ENCODE measurements around the gene TBCA. TPM values are rescaled to one million over a fixed set of nuclear protein-coding genes. Genes with fewer than 3 reads are reported as not detected.

Gene TBCA
- total and polyA plus RNA-seq, 9 of the 15 experiments (the other 6 are each of a cell fraction or from before 2014, with no cell fraction given) = 164 to 661 (median 334) TPM

DNA sequence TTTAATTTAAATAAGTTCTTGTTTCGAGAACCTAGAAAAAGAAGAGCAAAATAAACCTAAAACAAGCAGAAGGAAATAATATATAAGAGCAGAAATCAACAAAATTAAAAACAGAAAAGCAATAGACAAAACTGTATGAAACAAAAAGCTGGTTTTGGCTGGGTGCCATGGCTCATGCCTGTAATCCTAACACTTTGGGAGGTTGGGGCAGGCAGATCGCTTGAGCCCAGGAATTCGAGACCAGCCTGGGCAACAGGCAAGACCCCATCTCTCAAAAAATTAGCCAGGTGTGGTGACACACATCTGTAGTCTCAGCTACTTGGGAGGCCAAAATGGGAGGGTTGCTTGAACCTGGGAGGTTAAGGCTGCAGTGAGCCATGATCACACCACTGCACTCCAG lies 78.4 kb downstream of the TBCA start:
- intact Hi-C loops (cut with micrococcal nuclease) = no loop called here
- CTCF ChIA-PET (ENCODE audit: low intra/inter-chr PET ratio) = no interaction called here
- WGBS (ENCODE audit: insufficient coverage, low coverage, missing lambda C conversion rate) = 92% methylated on average over 3 of the region's 3 CpGs

More for the DNA sequence above, 78.4 kb downstream of the TBCA start:
- no peaks in the 10 kb centered on the region for H3K9me3 ChIP-seq (replicated peaks; ENCODE audit: control insufficient read depth, insufficient read depth, low read depth, low read length)
- no peak overlapping the region for H3K4me3 ChIP-seq
- ATAC-seq (no peak), FAIRE-seq (no peak), DNase-seq (ENCODE audit: extremely low read depth in 1 of 4, low spot score in 3 of 4) (no peak)
- H3K9ac ChIP-seq (ENCODE audit: insufficient read depth in 1 of 2, low read depth in 2 of 2, low read length in 2 of 2) = no peak overlapping the region
- POLR2A ChIA-PET = interaction anchor here (0.8 kb wide), 1 partner anchor 19 kb away, joined by 3 read pairs; no protein-coding TSS in a partner anchor
- H2AFZ ChIP-seq (ENCODE audit: low read depth, low read length) = no peak overlapping the region
- in situ Hi-C loops (cut with MboI) = no loop called here
- peaks cover 68% of the 10 kb centered on the region for H3K79me2 ChIP-seq (ENCODE audit: control insufficient read depth, insufficient read depth, low read length)
- H3K4me1 ChIP-seq (replicated peaks in 1 of 2; ENCODE audit: control insufficient read depth in 2 of 2, insufficient read depth in 2 of 2, low read length in 2 of 2) = no peaks in the 10 kb centered on the region
- peak; percentile 77 for TF ChIP-seq NFIC (IDR thresholded peaks at IDR 0.05)
- TF ChIP-seq, protein P1, sequence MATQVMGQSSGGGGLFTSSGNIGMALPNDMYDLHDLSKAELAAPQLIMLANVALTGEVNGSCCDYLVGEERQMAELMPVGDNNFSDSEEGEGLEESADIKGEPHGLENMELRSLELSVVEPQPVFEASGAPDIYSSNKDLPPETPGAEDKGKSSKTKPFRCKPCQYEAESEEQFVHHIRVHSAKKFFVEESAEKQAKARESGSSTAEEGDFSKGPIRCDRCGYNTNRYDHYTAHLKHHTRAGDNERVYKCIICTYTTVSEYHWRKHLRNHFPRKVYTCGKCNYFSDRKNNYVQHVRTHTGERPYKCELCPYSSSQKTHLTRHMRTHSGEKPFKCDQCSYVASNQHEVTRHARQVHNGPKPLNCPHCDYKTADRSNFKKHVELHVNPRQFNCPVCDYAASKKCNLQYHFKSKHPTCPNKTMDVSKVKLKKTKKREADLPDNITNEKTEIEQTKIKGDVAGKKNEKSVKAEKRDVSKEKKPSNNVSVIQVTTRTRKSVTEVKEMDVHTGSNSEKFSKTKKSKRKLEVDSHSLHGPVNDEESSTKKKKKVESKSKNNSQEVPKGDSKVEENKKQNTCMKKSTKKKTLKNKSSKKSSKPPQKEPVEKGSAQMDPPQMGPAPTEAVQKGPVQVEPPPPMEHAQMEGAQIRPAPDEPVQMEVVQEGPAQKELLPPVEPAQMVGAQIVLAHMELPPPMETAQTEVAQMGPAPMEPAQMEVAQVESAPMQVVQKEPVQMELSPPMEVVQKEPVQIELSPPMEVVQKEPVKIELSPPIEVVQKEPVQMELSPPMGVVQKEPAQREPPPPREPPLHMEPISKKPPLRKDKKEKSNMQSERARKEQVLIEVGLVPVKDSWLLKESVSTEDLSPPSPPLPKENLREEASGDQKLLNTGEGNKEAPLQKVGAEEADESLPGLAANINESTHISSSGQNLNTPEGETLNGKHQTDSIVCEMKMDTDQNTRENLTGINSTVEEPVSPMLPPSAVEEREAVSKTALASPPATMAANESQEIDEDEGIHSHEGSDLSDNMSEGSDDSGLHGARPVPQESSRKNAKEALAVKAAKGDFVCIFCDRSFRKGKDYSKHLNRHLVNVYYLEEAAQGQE (IDR thresholded peaks at IDR 0.05; ENCODE audit: borderline replicate concordance) = no peak
- TF ChIP-seq, protein P1 (CRISPR knock-in tag; IDR thresholded peaks at IDR 0.05; ENCODE audit: low read depth) = no peak
- no peak overlapping the region for H3K4me2 ChIP-seq (ENCODE audit: insufficient read depth, low read length)
- H3K36me3 ChIP-seq (ENCODE audit: control insufficient read depth, insufficient read depth, low read length) = peaks cover 27% of the 10 kb centered on the region
- H3K27ac ChIP-seq (ENCODE audit: extremely low read depth, low read depth, low read length) = no peak overlapping the region
- no TSS peak for BruUV-seq (replicated peaks)
- no peaks in the 10 kb centered on the region for H4K20me1 ChIP-seq (replicated peaks; ENCODE audit: control insufficient read depth, insufficient read depth, low read length)
- no peaks in the 10 kb centered on the region for H3K9me1 ChIP-seq (ENCODE audit: control insufficient read depth, insufficient read depth, low read length)
- no peaks in the 10 kb centered on the region for H3K27me3 ChIP-seq (ENCODE audit: control insufficient read depth in 2 of 2, insufficient read depth in 2 of 2, low read length in 2 of 2)
